Hematopoietic multipotent progenitor cell treated with erythropoietin and hydrocortisone succinate and interleukin-3 and kit ligand, for 6 days (in vitro differentiated cells): ENCODE results near the gene NAP1L1.
A peak's percentile ranks its signal among the peaks of the same experiment; 100 is the strongest.

Experiments used
- DNase-seq: peaks from one replicate; pipeline ENCODE4 v3.0.0-alpha.2; 2015

NAP1L1 gene, protein sequence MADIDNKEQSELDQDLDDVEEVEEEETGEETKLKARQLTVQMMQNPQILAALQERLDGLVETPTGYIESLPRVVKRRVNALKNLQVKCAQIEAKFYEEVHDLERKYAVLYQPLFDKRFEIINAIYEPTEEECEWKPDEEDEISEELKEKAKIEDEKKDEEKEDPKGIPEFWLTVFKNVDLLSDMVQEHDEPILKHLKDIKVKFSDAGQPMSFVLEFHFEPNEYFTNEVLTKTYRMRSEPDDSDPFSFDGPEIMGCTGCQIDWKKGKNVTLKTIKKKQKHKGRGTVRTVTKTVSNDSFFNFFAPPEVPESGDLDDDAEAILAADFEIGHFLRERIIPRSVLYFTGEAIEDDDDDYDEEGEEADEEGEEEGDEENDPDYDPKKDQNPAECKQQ

DNA sequence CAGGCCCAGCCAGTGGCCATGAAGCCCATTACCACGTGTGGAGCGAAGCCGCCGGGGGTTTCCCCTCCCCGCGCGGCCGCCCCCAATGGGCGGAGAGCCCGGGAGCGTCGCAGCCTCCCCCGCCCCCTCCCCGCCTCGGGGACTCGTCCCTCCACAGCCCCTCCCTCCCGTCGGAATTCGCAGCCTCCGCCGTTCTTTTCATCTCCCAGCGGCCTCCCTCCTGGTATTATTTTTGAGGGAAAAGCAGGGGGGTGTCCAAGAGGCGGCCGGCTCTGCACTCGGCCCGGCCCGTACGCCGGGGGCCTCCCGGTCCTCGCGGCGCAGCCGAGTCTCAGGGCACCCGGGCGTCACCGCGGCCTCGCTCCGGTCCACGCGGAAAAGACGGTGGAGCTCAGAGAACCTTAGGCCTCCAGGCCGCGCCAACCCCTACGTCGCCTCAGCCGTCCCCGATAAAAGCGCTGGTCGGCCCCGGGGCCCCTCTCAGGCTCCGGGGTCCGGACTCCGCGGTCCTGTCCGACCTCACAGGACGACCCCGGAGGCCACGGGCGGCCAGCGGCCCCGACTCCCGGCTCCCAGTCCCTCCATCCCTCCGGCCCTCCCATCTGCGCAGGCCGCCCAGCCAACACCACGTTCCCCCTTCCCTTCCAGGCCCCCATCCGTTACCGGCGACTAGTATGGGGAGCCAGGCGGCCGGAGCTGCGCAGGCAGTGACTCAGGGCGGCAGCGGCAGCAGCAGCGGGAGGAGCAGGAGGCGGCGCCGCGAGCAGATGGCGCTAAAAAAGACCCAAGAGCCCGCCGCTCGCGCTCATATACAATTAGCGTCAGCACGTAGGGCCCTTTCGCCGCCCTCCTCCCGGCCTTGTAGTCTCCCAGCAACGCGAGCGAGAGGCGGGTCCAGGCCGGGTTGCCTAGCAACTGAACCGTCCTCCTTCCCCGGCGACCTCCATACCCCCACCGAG is at the start of gene NAP1L1:
NAP1L1 (minus strand) TSS at position 782 of the 959 bp plus-strand sequence. CDS start 10,466 bp downstream, outside the sequence.
- DNase-seq, result peak; percentile 99

DNA sequence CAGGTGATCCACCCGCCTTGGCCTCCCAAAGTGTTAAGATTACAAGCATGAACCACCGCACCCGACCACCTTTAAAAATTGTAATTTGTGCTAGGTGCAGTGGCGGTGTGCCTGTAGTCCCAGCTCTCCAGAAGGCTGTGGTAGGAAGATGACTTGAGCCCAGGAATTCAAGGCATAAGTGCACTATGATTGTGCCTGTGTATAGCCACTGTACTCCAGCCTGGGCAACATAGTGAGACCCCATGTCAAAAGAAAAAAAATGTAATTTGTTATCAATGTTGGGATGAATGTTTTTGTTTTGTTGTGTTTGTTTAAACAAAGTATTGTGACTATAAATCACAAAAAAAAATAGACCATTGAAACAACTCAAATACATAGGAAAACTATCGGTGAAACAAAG is 43.1 kb upstream of the NAP1L1 start:
- DNase-seq, result no peak

DNA sequence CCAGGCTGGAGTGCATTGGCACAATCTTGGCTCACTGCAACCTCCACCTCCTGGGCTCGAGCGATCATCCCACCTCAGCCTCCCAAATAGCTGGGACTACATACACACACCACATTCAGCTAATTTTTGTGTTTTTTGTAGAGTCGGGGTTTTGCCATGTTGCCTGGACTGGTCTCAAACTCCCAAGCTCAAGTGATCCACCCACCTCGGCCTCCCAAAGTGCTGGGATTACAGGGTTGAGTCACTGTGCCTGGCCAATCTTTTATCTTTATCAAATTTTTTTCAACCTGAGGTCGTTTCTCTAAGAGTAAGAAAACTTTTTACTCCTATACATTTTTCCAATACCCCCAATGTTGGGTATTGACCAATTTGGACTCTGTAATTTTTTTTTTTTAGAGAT is 40.0 kb upstream of the NAP1L1 start:
- DNase-seq, result no peak

DNA sequence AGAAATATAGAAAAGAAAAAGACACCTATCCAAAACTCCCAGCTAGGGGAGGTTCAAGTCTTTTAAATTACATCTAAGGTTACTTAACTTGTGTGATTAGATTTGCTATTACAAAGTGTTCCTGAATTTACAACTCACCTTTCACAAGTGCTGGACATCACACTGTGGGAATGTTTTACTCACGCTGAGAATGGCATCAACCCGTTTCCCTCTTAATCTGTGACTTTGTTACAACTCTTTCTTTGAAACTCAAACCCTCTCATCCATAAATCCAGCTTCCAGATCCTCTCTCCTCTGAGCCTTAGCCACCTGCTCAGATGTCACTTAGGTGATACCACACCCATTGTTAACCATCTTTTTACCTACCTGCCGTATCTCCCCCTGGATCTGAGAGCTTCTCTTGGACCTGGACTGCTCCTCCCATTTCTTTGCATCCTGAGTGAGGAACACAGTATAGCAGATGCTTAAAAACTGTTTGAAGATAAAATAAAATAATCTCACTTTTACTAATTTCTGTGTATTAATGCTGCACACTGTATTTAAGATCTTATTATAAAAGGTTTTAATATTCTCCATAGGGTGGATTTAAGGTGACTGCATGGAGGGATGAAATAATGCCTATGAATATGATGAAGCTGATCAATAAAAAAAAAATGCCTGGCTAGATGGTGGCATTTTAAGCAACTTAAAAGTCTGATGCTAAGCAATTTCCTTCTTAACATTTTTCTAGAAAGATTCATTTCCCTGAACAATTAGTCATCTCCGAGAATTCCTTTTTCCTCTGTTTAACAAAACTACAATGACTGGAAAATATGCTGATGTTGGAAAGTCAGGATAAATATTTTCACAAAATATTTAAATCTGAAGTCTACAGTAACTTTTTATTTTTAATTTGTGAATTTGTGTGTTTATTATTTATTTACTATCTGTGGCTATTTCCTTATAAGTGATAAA is 39.1 kb upstream of the NAP1L1 start:
- DNase-seq, result no peak

DNA sequence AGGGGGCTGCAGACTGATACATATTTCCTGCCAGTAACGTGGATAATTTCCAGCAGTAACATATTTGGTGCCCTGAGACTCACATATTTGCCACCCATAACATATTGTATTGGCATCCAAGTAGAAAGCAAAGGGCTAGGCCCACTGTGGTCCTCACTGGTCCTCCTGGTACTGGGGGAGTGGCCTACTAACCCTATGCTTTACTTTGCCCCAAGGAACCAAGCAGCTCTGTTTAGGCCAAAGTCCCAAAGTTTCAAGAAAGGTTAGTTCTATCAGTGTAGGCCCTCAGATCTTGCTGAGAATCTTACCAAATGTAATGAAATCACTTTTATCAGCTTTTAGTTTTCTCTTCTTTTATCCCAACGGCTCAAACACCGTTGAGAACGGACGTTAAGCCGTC is 35.4 kb upstream of the NAP1L1 start:
- no peak for DNase-seq

DNA sequence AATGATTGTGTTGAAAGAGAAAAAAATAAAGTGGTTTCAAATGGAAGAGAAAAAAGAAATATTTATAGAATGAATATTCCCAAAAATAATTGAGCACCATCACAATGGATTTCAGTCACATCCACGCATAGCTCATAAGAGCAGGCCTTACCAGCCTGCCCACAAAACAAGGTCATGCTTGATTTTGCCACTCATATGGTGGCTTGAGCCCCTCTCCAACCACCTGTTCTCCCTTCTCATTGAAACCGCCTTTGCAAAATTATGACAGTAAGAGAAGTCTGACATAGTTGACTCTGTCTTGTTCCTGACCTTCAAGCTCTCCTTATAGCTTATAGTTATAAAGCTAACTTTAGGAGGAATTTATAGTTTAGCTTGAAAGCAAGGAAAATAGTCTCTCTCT is 33.3 kb upstream of the NAP1L1 start:
- no peak for DNase-seq

DNA sequence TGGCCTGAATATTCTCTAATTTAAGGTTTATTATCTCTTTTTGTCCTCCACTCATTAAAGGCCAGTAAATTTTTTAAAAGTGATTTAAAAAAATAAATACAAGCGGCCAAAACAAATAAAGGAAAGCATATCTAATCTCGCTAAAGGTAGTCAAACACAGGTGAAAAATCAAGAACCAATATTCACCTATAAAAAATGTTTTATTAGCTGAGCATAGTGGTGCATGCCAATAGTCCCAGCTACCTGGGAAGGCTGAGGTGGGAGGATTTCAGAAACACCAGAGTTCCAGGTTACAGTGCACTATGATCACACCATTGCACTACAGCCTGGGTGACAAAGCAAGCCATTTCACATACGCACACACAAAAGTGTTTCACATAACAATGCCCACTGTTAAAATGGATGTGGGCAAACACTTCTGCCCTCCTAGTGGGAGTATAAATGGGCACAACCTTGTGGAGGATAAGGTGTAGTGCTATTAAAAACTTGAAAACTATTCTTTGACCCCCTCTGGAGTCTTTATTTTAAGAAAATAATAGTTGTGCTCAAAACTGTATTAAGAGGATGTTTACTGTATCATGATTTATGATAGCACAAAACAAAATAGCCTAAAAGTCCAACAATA is 32.7 kb upstream of the NAP1L1 start:
- DNase-seq, result peak; percentile 14

DNA sequence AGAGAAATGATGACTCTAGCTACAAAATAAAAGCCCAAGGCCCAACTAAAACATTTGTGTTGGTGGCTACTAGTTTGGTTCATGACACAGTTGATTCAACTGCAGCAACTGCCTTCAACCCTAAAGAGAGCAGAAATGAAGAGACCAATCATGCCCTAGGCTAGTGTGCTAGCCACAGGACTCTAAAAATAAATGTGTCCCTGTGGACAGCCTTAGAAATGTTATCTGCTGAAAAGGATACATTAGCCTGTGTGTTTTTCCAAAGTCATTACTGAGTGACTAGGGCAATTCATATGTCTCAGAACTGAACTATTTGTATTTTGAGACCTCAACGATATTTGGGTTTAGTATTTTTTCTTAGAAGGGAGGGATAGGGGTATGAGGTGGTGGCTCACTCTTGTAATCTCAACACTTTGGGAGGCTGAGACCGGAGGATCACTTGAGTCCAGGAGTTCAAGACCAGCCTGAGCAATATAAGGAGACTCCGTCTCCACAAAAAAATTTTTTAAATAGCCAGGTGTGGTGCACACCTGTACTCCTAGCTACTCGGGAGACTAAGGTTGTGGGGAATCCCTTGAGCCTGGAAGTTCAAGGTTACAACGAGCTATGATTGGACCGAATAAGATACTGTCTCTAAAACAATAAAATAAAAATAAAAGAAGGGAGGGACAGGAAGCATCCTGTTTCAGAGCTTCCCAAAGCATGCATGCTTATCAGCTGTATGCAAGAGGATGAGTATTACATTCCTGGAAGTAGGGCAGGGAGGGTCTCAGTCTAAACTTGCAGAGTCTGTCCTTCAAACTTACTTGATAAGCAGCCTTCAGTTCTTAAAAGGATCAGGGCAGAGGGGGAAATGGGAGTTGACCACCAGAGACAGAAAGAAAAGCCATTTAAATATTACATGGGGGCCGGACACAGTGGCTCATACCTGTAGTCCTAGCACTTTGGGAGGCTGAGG is 29.6 kb upstream of the NAP1L1 start:
- peak; percentile 63 for DNase-seq

DNA sequence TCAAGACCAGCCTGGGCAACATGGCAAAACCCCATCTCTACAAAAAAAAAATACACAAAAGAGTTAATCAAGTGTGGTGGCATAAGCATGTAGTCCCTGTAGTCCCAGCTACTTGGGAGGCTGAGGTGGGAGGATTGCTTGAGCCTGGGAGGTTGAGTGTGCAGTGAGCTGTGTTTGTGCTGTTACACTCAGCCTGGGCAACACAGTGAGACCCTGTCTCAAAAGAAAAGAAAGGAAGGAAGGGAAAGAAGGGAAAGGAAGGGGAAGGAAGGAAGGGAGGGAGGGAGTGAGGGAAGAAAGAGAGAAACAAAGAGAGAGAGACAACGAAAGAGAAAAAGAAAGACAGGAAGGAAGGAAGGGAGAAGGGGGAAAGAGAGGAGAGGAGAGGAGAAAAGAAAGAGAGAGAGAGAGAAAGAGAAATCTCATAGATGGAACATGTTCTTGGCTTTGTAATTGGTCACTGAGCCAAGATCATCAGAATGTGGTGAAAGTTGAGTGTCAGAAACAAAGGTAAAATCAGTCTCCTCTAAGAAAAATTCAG is 26.8 kb upstream of the NAP1L1 start:
- DNase-seq, result no peak

DNA sequence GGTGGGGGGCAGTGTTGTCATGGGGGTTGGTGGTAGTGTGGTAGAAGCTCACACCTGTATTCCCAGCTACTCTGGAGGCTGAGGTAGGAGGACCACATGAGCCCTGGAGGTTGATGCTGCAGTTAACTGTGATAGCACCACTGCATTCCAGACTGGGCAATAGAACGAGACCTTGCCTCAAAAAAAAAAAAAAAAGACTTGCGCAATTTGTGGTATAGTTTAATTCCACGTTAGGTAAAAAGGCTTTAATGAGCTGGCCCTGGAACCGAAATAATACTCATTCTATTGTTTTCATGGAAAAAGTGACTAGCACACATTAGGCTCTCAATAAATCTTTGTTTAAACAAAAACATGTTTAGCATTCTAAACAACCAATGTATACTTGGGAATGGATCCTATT is 25.4 kb upstream of the NAP1L1 start:
- no peak for DNase-seq

DNA sequence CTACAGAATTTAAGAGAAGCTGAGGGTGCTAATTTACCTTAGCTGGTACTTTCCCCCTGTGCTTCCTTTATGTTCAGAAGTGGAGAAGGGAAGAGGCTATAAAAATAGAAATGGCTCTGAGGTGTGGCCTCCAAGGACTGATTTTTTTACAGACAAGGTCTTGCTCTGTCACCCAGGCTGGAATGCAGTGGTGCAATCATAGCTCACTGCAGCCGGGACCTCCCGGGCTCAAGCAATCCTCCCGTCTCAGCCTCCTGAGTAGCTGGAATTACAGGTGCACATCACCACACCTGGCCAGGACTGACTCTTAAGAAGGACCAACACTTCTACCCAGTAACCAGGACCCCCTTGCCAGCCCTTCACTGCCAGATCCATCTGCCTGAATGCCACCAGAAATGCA is 23.9 kb upstream of the NAP1L1 start:
- no peak for DNase-seq

DNA sequence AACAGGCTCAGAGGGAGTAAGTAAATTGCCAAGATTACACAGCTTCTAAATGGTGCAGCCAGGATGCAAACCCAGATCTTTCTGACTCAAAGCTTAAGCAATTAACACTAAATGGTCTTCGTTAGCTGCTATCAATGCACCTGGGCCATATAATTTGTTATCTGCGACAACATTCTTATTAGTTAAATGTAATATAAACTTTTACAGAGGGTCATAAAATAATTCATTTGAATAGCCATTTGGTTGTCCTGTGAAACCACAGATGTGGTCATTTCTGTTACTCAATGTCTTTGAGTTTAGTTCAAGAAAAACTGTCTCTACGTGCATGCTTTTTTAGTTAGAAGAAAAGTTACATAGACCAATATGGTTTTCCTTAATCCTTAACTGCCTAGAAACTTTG is 22.1 kb upstream of the NAP1L1 start:
- no peak for DNase-seq

DNA sequence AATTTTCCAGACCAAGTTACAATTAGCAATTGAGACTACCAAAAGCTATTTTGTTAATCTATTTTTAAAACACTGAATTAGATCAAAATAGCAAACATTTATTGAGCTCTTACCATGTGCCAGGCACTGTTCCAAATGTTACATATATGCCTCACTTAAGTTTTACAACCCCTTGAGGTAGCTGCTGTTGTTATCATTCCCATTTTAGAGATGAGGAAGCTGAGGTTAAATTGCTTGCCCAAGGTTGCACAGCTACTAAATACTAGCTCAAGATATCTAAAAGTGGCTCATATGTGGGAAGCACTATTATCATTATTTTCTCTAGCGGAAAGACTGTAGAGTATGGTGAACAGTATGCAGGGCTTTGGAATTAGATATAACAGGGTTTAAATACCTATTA is 19.5 kb upstream of the NAP1L1 start:
- no peak for DNase-seq

DNA sequence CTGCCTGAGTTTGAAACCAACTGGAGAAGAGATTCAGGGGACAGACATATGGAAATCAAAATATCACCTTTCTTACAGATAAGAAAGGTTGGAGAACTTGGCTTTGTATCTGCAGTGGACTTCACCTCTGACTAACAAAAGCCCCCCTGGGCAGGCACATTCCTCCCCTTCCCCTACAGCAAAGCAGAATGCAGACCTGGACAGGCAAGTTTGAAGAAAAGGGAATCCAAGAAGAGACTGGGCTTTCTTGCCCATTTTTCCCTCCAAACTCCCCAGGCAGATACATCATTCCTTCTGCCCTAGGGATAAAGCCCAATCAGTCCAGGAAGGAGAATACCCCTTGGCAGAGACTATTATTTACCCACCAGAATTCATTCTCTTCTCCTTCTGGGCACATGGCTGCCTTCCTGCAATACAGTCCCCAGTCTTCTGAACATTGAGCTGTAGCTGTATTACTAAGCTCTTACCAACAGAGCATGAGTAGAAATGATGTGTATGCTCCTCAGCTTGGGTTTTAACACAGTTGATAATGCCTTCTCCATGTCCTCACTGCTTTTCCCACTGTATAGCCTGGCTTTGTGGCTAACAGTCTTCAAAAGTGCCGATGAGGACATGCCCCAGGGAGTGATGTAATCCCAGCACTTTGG is 17.4 kb upstream of the NAP1L1 start:
- DNase-seq, result no peak

DNA sequence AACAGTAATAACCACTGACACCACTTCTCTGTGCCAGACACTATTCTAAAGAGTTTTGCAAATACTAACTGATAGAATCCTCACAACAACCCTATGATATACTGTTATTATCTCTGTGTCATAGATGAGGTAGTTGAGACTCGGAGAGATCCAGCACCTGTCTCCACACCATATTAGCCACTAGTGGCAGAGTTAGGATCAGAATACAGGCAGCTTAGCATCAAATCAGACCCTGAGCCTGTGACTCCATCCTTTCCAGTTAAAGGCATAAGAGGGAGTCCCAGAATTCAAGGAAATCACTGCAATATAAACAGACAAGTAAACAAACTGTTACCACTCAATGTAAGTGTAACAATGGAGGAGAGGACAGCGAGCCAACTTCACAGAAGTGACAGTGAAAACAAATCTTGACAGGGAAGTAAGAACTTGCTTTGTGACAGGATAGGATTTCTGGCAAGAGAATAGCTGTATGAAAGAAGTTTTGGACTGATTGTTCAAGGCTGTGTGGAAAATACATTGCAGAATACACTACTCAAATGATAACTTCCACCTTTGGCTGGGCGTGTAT is 11.7 kb upstream of the NAP1L1 start:
- DNase-seq, result no peak

DNA sequence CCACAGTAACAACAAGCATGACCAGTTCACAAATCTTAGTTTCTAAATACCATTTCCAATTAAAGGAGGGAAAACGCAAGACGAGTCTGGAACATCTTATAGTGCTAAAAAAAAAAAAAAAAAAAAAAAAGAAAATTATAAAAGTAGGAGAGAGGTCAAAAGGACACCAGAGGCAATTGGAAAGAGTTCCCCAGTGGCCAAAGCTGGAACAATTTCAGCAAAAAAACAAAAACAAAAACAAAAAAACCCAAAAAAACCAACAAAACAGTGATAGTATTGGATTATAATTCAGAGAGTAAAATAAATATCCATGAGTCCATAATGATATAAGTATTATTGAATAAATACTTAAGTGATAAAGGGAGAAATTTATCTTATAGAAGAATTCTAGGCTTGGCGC is 10.3 kb upstream of the NAP1L1 start:
- DNase-seq, result no peak

DNA sequence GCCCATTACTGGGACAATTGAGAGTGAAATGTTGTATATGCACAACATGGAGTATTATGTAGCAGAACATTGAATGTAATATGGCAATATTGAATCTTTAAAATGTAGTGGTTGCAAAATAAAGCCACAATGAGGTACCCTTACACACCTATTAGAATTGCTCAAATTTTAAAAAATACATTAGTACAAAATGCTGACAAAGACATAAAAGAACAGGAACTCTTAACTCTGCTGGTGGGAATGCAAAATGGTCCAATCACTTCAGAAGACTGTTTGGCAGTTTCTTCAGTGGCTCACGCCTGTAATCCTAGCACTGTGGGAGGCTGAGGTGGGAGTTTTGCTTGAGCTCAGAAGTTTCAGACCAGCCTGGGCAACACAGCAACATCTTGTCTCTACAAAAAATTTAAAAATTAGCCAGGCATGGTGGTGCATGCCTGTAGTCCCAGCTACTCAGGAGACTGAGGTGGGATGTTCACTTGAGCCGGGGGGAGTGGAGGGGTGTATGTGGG is 6.8 kb upstream of the NAP1L1 start:
- DNase-seq, result no peak

DNA sequence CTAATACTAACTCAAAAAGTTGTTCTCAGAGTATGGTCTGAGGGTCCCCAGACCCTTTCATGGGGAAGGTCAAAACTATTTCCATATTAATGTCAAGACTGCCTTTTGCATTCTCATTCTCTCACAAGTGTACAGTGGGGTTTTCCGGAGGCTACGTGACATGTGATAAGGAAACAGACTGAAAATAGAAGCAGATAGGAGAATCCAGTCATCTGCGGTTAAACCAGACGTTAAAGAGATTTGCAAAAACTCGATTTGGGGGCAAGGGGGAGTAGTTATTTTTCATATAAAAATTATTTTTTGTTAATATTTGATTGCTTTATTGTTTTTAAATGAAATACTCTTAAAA is 1.0 kb upstream of the NAP1L1 start:
- peak; percentile 66 for DNase-seq

DNA sequence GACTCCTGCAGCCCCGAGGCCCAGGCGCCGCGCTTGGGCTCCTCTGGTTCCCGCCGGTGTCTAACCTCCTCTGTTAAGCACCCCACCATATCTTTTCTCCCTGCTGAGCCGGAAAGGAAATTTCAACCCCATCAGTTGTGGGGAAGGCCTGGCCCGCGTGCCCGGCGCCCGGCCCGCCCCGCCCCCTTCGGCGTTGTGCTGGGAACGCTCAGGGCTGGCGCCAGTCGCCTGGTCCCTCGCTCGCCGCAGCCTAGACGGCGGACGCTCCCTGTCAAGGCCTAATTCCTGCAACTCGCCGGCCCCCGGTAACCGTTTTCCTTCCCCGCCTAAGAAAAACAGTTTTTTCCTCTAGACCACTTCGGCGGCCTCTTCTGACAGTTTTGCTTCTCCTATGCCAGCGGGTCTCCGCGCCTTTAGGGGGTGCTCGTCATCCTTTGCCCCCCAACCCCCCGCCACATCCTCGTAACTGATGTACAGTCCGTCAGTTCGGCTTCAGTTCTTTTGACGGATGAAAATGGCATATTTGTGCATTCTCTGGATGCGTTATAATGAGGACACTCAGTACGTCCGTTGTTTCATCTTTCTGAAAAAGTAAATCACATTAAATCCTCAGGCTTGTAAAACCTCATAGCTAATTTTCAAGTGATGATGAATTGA is 506 bp upstream of the NAP1L1 start:
- DNase-seq, result no peak
